Neuronal stem cell (in vitro differentiated cells): ENCODE data around the gene TNS1.

Experiments
- DNase-seq: peaks from one replicate; pipeline ENCODE4 v3.0.0-alpha.2; 2013; ENCODE audit warnings: low spot score
- H2AFZ ChIP-seq: one replicate; pipeline ENCODE4 v1.6.1; 2013; ENCODE audit warnings: mild to moderate bottlenecking, low read length, inconsistent platforms
- H2AK5ac ChIP-seq: 2 replicates; pipeline ENCODE4 v1.6.1; 2013; ENCODE audit warnings: low read depth, mild to moderate bottlenecking, inconsistent platforms, low read length, moderate library complexity, mixed read lengths
- H2BK120ac ChIP-seq: 2 replicates; pipeline ENCODE4 v1.6.1; 2013; ENCODE audit warnings: low read depth, mild to moderate bottlenecking, inconsistent platforms, low read length, moderate library complexity, mixed read lengths
- H2BK12ac ChIP-seq: one replicate; pipeline ENCODE4 v1.6.1; 2013; ENCODE audit warnings: low read length, inconsistent platforms
- H2BK15ac ChIP-seq: 2 replicates; pipeline ENCODE4 v1.6.1; 2013; ENCODE audit warnings: mild to moderate bottlenecking, low read length, inconsistent platforms, mixed read lengths
- H2BK5ac ChIP-seq: one replicate; pipeline ENCODE4 v1.6.1; 2013; ENCODE audit warnings: inconsistent platforms, mild to moderate bottlenecking, low read length, moderate library complexity
- H3K14ac ChIP-seq: one replicate; pipeline ENCODE4 v1.6.1; 2013; ENCODE audit warnings: low read length, inconsistent platforms
- H3K18ac ChIP-seq: 2 replicates; pipeline ENCODE4 v1.6.1; 2013; ENCODE audit warnings: low read length, inconsistent platforms
- H3K23ac ChIP-seq: 2 replicates; pipeline ENCODE4 v1.6.1; 2013; ENCODE audit warnings: low read depth, mild to moderate bottlenecking, mixed read lengths, low read length, inconsistent platforms; ENCODE audit not compliant: poor library complexity
- H3K27ac ChIP-seq: replicated peaks from 3 replicates; pipeline ENCODE4 v1.5.1; 2013; ENCODE audit warnings: low read length, inconsistent platforms
- H3K27me3 ChIP-seq, 3 experiments: 2 replicates each; pipeline ENCODE4 v1.6.1; 2013; ENCODE audit warnings: low read length in 3 of 3, mild to moderate bottlenecking in 2 of 3, inconsistent platforms in 1 of 3, low read depth in 1 of 3, mixed read lengths in 1 of 3, moderate library complexity in 1 of 3; ENCODE audit not compliant: control insufficient read depth in 3 of 3, insufficient read depth in 3 of 3
- H3K36me3 ChIP-seq, 2 donors: replicated peaks in 1 of 2; 2 replicates each; pipeline ENCODE4 v1.6.1; 2013; ENCODE audit warnings: low read length in 2 of 2; ENCODE audit not compliant: control insufficient read depth in 2 of 2, insufficient read depth in 2 of 2
- H3K4ac ChIP-seq: 2 replicates; pipeline ENCODE4 v1.6.1; 2013; ENCODE audit warnings: inconsistent platforms, mild to moderate bottlenecking, low read length, moderate library complexity
- H3K4me1 ChIP-seq, 2 donors: 1 replicate in 1 of 2; 2 replicates in 1 of 2; pipeline ENCODE4 v1.6.1; 2013; ENCODE audit warnings: low read length in 2 of 2, low read depth in 1 of 2; ENCODE audit not compliant: control insufficient read depth in 2 of 2, insufficient read depth in 1 of 2
- H3K4me2 ChIP-seq: one replicate; pipeline ENCODE4 v1.6.1; 2013; ENCODE audit warnings: mild to moderate bottlenecking, low read length, inconsistent platforms; ENCODE audit not compliant: insufficient read depth, poor library complexity, severe bottlenecking
- H3K4me3 ChIP-seq, 2 donors: 2 replicates each; pipeline ENCODE4 v1.5.1; 2013; ENCODE audit warnings: low read length in 2 of 2, mild to moderate bottlenecking in 2 of 2, inconsistent platforms in 1 of 2, moderate library complexity in 1 of 2
- H3K79me1 ChIP-seq: one replicate; pipeline ENCODE4 v1.6.1; 2013; ENCODE audit warnings: low read depth, mild to moderate bottlenecking, inconsistent platforms, low read length, moderate library complexity
- H3K9ac ChIP-seq: one replicate; pipeline ENCODE4 v1.6.1; 2013; ENCODE audit warnings: mild to moderate bottlenecking, low read depth, low read length, inconsistent platforms; ENCODE audit not compliant: poor library complexity
- H3K9me3 ChIP-seq, 2 donors: replicated peaks in 1 of 2; 2 replicates each; pipeline versions ENCODE3 to v1.6.1; 2013; ENCODE audit warnings: low read length in 2 of 2, mild to moderate bottlenecking in 2 of 2, inconsistent platforms in 1 of 2, low read depth in 1 of 2, mixed read lengths in 1 of 2, moderate library complexity in 1 of 2; ENCODE audit not compliant: control insufficient read depth in 2 of 2, insufficient read depth in 1 of 2
- H4K8ac ChIP-seq: one replicate; pipeline ENCODE4 v1.6.1; 2013; ENCODE audit warnings: low read depth, mild to moderate bottlenecking, inconsistent platforms, low read length, moderate library complexity
- H4K91ac ChIP-seq: one replicate; pipeline ENCODE4 v1.6.1; 2013; ENCODE audit warnings: low read length, low read depth, mild to moderate bottlenecking, inconsistent platforms; ENCODE audit not compliant: poor library complexity
- WGBS, 2 donors: extraction: QIAGEN DNeasy Blood & Tissue Kit; methylation state at CpG; one replicate each; pipeline ENCODE4 v1.1.7; 2013; ENCODE audit warnings: missing lambda C conversion rate in 2 of 2, mixed read lengths in 1 of 2; ENCODE audit not compliant: insufficient read length in 2 of 2, insufficient replicate concordance in 1 of 2; ENCODE audit errors: extremely low coverage in 2 of 2; 5-methylcytosine and 5-hydroxymethylcytosine counted together

TNS1 gene

GRCh38 chr2:217931846-217932560 lies 70.8 kb downstream of the TNS1 start:
- no peaks in the 10 kb centered on the region for H3K9me3 ChIP-seq
- H3K4ac ChIP-seq, result no peak overlapping the region
- no peak overlapping the region for H3K23ac ChIP-seq
- no peak overlapping the region for H3K18ac ChIP-seq
- H2AFZ ChIP-seq, result no peak overlapping the region
- DNase-seq, result no peak
- H3K4me2 ChIP-seq, result no peak overlapping the region
- no peak overlapping the region for H4K91ac ChIP-seq
- H2AK5ac ChIP-seq, result no peak overlapping the region
- no peak overlapping the region for H3K27ac ChIP-seq
- no peaks in the 10 kb centered on the region for H3K36me3 ChIP-seq
- H4K8ac ChIP-seq, result no peak overlapping the region
- no peak overlapping the region for H3K9ac ChIP-seq
- H3K27me3 ChIP-seq, result peaks cover 0 to 4% (median 0%) of the 10 kb centered on the region in 3 experiments
- H3K79me1 ChIP-seq, result no peaks in the 10 kb centered on the region
- H3K14ac ChIP-seq, result no peak overlapping the region
- H3K4me3 ChIP-seq, result no peak overlapping the region
- H2BK120ac ChIP-seq, result no peak overlapping the region
- H3K4me1 ChIP-seq, result peaks cover 0 to 12% of the 10 kb centered on the region in 2 donors
- H2BK15ac ChIP-seq, result no peak overlapping the region
- WGBS, 2 donors, result no CpG with 5 or more reads among the region's 6 CpGs
- H2BK12ac ChIP-seq, result no peak overlapping the region
- no peak overlapping the region for H2BK5ac ChIP-seq

GRCh38 chr2:217930761-217931563 lies 71.8 kb downstream of the TNS1 start:
- no peak overlapping the region for H2AFZ ChIP-seq
- no peak overlapping the region for H3K4ac ChIP-seq
- no peak overlapping the region for H2BK12ac ChIP-seq
- H2AK5ac ChIP-seq, result peak overlapping the region; percentile 61
- no peaks in the 10 kb centered on the region for H3K36me3 ChIP-seq
- no peak overlapping the region for H3K27ac ChIP-seq
- H3K14ac ChIP-seq, result no peak overlapping the region
- H4K8ac ChIP-seq, result no peak overlapping the region
- H3K9ac ChIP-seq, result peak overlapping the region; percentile 25
- H2BK5ac ChIP-seq, result no peak overlapping the region
- no peak overlapping the region for H3K23ac ChIP-seq
- no peak for DNase-seq
- H2BK120ac ChIP-seq, result no peak overlapping the region
- no peaks in the 10 kb centered on the region for H3K79me1 ChIP-seq
- no CpG with 5 or more reads among the region's 11 CpGs for whole genome bisulfite sequencing, 2 donors
- peaks cover 0 to 12% of the 10 kb centered on the region in 2 donors for H3K4me1 ChIP-seq
- H3K18ac ChIP-seq, result peak overlapping the region; percentile 58
- peaks cover 0 to 4% (median 0%) of the 10 kb centered on the region in 3 experiments for H3K27me3 ChIP-seq
- H3K4me2 ChIP-seq, result no peak overlapping the region
- no peak overlapping the region for H4K91ac ChIP-seq
- no peak overlapping the region for H3K4me3 ChIP-seq
- H3K9me3 ChIP-seq, result no peaks in the 10 kb centered on the region
- H2BK15ac ChIP-seq, result no peak overlapping the region

- no peak overlapping the region for H3K4me3 ChIP-seq
- peaks cover 0 to 12% of the 10 kb centered on the region in 2 donors for H3K4me1 ChIP-seq
- no peak overlapping the region for H2BK15ac ChIP-seq
- H3K4ac ChIP-seq, result no peak overlapping the region
- no peak overlapping the region for H3K4me2 ChIP-seq
- H3K36me3 ChIP-seq, result no peaks in the 10 kb centered on the region
- peak overlapping the region; percentile 25 for H3K9ac ChIP-seq
- H3K18ac ChIP-seq, result peak overlapping the region; percentile 65
- H2AK5ac ChIP-seq, result peak overlapping the region; percentile 61
- H2AFZ ChIP-seq, result no peak overlapping the region
- peak overlapping the region; percentile 39 for H2BK120ac ChIP-seq
- DNase-seq, result no peak
- H3K9me3 ChIP-seq, result no peaks in the 10 kb centered on the region
- H3K14ac ChIP-seq, result no peak overlapping the region
- no peak overlapping the region for H4K91ac ChIP-seq
- no peak overlapping the region for H3K27ac ChIP-seq
- H3K27me3 ChIP-seq, result peaks cover 0 to 4% (median 0%) of the 10 kb centered on the region in 3 experiments
- H2BK5ac ChIP-seq, result no peak overlapping the region
- no peak overlapping the region for H4K8ac ChIP-seq
- no peak overlapping the region for H3K23ac ChIP-seq
- WGBS, 2 donors, result no CpG with 5 or more reads among the region's 14 CpGs
- no peaks in the 10 kb centered on the region for H3K79me1 ChIP-seq
- H2BK12ac ChIP-seq, result peak overlapping the region; percentile 41
Measured at GRCh38 chr2:217929757-217930707, 72.8 kb downstream of the TNS1 start.
